G401.6 (cell line): Measurements from ENCODE around the gene PLXNA1.

Experiments
- FAIRE-seq: peaks from 2 replicates; lab custom pipeline; 2012; peaks lifted over from hg19 to GRCh38; lab: Jason Lieb, UNC

The PLXNA1 gene

GRCh38 chr3:126967386-126967785, 15.5 kb upstream of the PLXNA1 start:
- FAIRE-seq = no peak

GRCh38 chr3:126968391-126969390, 14.2 kb upstream of the PLXNA1 start:
- FAIRE-seq = no peak

GRCh38 chr3:126969586-126969985, 13.3 kb upstream of the PLXNA1 start:
- FAIRE-seq = no peak

- no peak for FAIRE-seq
Measured at GRCh38 chr3:126970101-126970500, 12.8 kb upstream of the PLXNA1 start.

- no peak for FAIRE-seq
Measured at GRCh38 chr3:126970921-126971320, 12.0 kb upstream of the PLXNA1 start.

- no peak for FAIRE-seq
Measured at GRCh38 chr3:126971891-126972351, 11.0 kb upstream of the PLXNA1 start.

GRCh38 chr3:126972866-126973265, 10.0 kb upstream of the PLXNA1 start:
- FAIRE-seq = no peak

- no peak for FAIRE-seq
Measured at GRCh38 chr3:126973814-126974213, 9.1 kb upstream of the PLXNA1 start.

- no peak for FAIRE-seq
Measured at GRCh38 chr3:126974756-126975155, 8.2 kb upstream of the PLXNA1 start.

GRCh38 chr3:126976906-126977305, 6.0 kb upstream of the PLXNA1 start:
- no peak for FAIRE-seq

- no peak for FAIRE-seq
Measured at GRCh38 chr3:126977821-126978220, 5.1 kb upstream of the PLXNA1 start.

GRCh38 chr3:126978291-126978690, 4.6 kb upstream of the PLXNA1 start:
- FAIRE-seq = no peak

GRCh38 chr3:126979046-126979628, 3.8 kb upstream of the PLXNA1 start:
- FAIRE-seq = no peak

- no peak for FAIRE-seq
Measured at GRCh38 chr3:126980266-126980811, 2.6 kb upstream of the PLXNA1 start.

- FAIRE-seq = no peak
Measured at GRCh38 chr3:126982126-126982470, 817 bp upstream of the PLXNA1 start.

- no peak for FAIRE-seq
Measured at GRCh38 chr3:126983276-126983652, 349 bp downstream of the PLXNA1 start.

GRCh38 chr3:126983653-126984390, 907 bp downstream of the PLXNA1 start:
- no peak for FAIRE-seq

- FAIRE-seq = no peak
Measured at GRCh38 chr3:126984391-126985131, 1.6 kb downstream of the PLXNA1 start.

GRCh38 chr3:126985132-126985985, 2.4 kb downstream of the PLXNA1 start:
- no peak for FAIRE-seq

GRCh38 chr3:126986001-126986400, 3.1 kb downstream of the PLXNA1 start:
- no peak for FAIRE-seq

GRCh38 chr3:126987129-126987528, 4.2 kb downstream of the PLXNA1 start:
- FAIRE-seq = no peak
